Heart left ventricle (tissue), 13 donors: Measurements from ENCODE around the gene ERC1.

ENCODE experiments used
- POLR2A ChIP-seq, 2 donors: fragments of 450-650 bp; IDR thresholded peaks; one replicate each; pipeline ENCODE4 v1.6.1; 2017; ENCODE audit warnings: antibody characterized with exemption in 2 of 2, mild to moderate bottlenecking in 2 of 2, moderate library complexity in 2 of 2
- TF ChIP-seq, protein P1 (sequence below), 12 donors: fragments of 200-600 bp; sonication (generic) in 4 of 12; IDR thresholded peaks; one replicate each; pipeline versions ENCODE4 v1.5.0 to v1.8.0; 2018 to 2022; ENCODE audit warnings: antibody characterized with exemption in 12 of 12, mild to moderate bottlenecking in 5 of 12
- donor health status: ischemic (EF 13 %, LVEDD 7.1; RV severe dilation, severe dysfunction).
- donor health status: DM: no; HTN: yes; CAD: no.
- donor health status: DM: no; HTN: no; CAD: no.
- donor health status: ischemic (EF 25% LVEDD 6.9; RV normal size, moderate dysfunction).
- donor health status: ischemic (EF 25% LVEDD 5.7; RV mildly dilated, moderate dysfunction).
- donor health status: ischemic (EF 35%, LVEDD 5.7; RV mildly dilated, moderate dysfunction).
- donor health status: nonischemic (EF 11% LVEDD 7.7; RV severe dilation, severe dysfunction).
- donor health status: DM: yes; HTN: yes; CAD: no.
- donor health status: PGD.
- donor health status: ischemic (EF 29% LVEDD 5.4; RV normal size, mild dysfunction).
- donor health status: nonischemic (EF 23%, LVEDD 6.1; RV moderate dilation, normal function).

GRCh38 chr12:992647-993046 is 1.6 kb downstream of the ERC1 start:
- TF ChIP-seq, protein P1, sequence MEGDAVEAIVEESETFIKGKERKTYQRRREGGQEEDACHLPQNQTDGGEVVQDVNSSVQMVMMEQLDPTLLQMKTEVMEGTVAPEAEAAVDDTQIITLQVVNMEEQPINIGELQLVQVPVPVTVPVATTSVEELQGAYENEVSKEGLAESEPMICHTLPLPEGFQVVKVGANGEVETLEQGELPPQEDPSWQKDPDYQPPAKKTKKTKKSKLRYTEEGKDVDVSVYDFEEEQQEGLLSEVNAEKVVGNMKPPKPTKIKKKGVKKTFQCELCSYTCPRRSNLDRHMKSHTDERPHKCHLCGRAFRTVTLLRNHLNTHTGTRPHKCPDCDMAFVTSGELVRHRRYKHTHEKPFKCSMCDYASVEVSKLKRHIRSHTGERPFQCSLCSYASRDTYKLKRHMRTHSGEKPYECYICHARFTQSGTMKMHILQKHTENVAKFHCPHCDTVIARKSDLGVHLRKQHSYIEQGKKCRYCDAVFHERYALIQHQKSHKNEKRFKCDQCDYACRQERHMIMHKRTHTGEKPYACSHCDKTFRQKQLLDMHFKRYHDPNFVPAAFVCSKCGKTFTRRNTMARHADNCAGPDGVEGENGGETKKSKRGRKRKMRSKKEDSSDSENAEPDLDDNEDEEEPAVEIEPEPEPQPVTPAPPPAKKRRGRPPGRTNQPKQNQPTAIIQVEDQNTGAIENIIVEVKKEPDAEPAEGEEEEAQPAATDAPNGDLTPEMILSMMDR (IDR thresholded peaks at IDR 0.05), result no peak
- no peak for TF ChIP-seq POLR2A (IDR thresholded peaks at IDR 0.05)
